HEK293T (cell line): ENCODE measurements around the gene PSMA8.

Experiments
- FOXA1 ChIP-seq: fragments of 450-650 bp; IDR thresholded peaks from 2 replicates; pipeline ENCODE4 v1.6.1; 2016; ENCODE audit warnings: mild to moderate bottlenecking
- FOXK2 ChIP-seq: fragments of 450-650 bp; IDR thresholded peaks from 2 replicates; pipeline ENCODE4 v1.6.1; 2016; ENCODE audit warnings: mild to moderate bottlenecking

GRCh38 chr18:26104035-26104434, 29.6 kb upstream of the PSMA8 start:
- no peak for TF ChIP-seq FOXK2
- TF ChIP-seq FOXA1: no peak
